Trophoblast cell (in vitro differentiated cells and primary cell): ENCODE data around the gene MPP3.

Experiments
- DNase-seq, 2 donors: peaks; one replicate each; pipeline ENCODE4 v3.0.0-alpha.2; 2016
- H2AFZ ChIP-seq: 2 replicates; pipeline ENCODE4 v1.6.1; 2013; ENCODE audit warnings: low read length, moderate library complexity, mild to moderate bottlenecking; ENCODE audit not compliant: insufficient read depth, poor library complexity
- H2AK5ac ChIP-seq: 2 replicates; pipeline ENCODE4 v1.6.1; 2013; ENCODE audit warnings: mild to moderate bottlenecking, low read length
- H2BK120ac ChIP-seq: 2 replicates; pipeline ENCODE4 v1.6.1; 2013; ENCODE audit warnings: low read length, mild to moderate bottlenecking, moderate library complexity; ENCODE audit not compliant: insufficient read depth, poor library complexity
- H2BK12ac ChIP-seq: 2 replicates; pipeline ENCODE4 v1.6.1; 2013; ENCODE audit warnings: mild to moderate bottlenecking, low read length, moderate library complexity
- H2BK5ac ChIP-seq: 2 replicates; pipeline ENCODE4 v1.6.1; 2013; ENCODE audit warnings: low read length, low read depth, moderate library complexity, mild to moderate bottlenecking; ENCODE audit not compliant: poor library complexity
- H3K14ac ChIP-seq: 2 replicates; pipeline ENCODE4 v1.6.1; 2013; ENCODE audit warnings: mild to moderate bottlenecking, low read length
- H3K18ac ChIP-seq: 2 replicates; pipeline ENCODE4 v1.6.1; 2013; ENCODE audit warnings: mild to moderate bottlenecking, low read length
- H3K23ac ChIP-seq: 2 replicates; pipeline ENCODE4 v1.6.1; 2013; ENCODE audit warnings: low read length
- H3K27ac ChIP-seq: 2 replicates; pipeline ENCODE4 v1.5.1; 2013; ENCODE audit warnings: low read depth, mild to moderate bottlenecking, inconsistent platforms, low read length, moderate library complexity
- H3K27me3 ChIP-seq: 2 replicates; pipeline ENCODE4 v1.6.1; 2013; ENCODE audit warnings: inconsistent platforms, mild to moderate bottlenecking, low read length, moderate library complexity; ENCODE audit not compliant: insufficient read depth
- H3K36me3 ChIP-seq, 2 experiments: 1 replicate in 1 of 2; 2 replicates in 1 of 2; pipeline ENCODE4 v1.6.1; 2013; ENCODE audit warnings: low read length in 2 of 2, mild to moderate bottlenecking in 2 of 2, moderate library complexity in 1 of 2; ENCODE audit not compliant: insufficient read depth in 2 of 2, control insufficient read depth in 1 of 2
- H3K4ac ChIP-seq: 2 replicates; pipeline ENCODE4 v1.6.1; 2013; ENCODE audit warnings: low read depth, mild to moderate bottlenecking, low read length, moderate library complexity
- H3K4me1 ChIP-seq, 2 experiments: 1 replicate in 1 of 2; 2 replicates in 1 of 2; pipeline ENCODE4 v1.6.1; 2013; ENCODE audit warnings: low read length in 2 of 2, mild to moderate bottlenecking in 2 of 2, moderate library complexity in 1 of 2; ENCODE audit not compliant: insufficient read depth in 2 of 2, control insufficient read depth in 1 of 2
- H3K4me2 ChIP-seq: 2 replicates; pipeline ENCODE4 v1.6.1; 2013; ENCODE audit warnings: inconsistent platforms, mild to moderate bottlenecking, low read length, moderate library complexity
- H3K4me3 ChIP-seq: 2 replicates; pipeline ENCODE4 v1.5.1; 2013; ENCODE audit warnings: mild to moderate bottlenecking, low read depth, low read length, inconsistent platforms
- H3K79me1 ChIP-seq: one replicate; pipeline ENCODE4 v1.6.1; 2013; ENCODE audit warnings: low read length
- H3K79me2 ChIP-seq: 2 replicates; pipeline ENCODE4 v1.6.1; 2013; ENCODE audit warnings: low read length, mild to moderate bottlenecking; ENCODE audit not compliant: control insufficient read depth, insufficient read depth, poor library complexity
- H3K9ac ChIP-seq: 2 replicates; pipeline ENCODE4 v1.6.1; 2013; ENCODE audit warnings: mild to moderate bottlenecking, low read length
- H3K9me3 ChIP-seq: 2 replicates; pipeline ENCODE4 v1.6.1; 2013; ENCODE audit warnings: low read depth, mild to moderate bottlenecking, control low read depth, inconsistent platforms, low read length; ENCODE audit not compliant: insufficient read depth
- H4K12ac ChIP-seq: 2 replicates; pipeline ENCODE4 v1.6.1; 2013; ENCODE audit warnings: low read depth, mild to moderate bottlenecking, low read length, moderate library complexity
- H4K8ac ChIP-seq: 2 replicates; pipeline ENCODE4 v1.6.1; 2013; ENCODE audit warnings: low read depth, mild to moderate bottlenecking, low read length, moderate library complexity
- H4K91ac ChIP-seq: one replicate; pipeline ENCODE4 v1.6.1; 2013; ENCODE audit warnings: low read depth, mild to moderate bottlenecking, low read length, moderate library complexity
- WGBS: extraction: QIAGEN DNeasy Blood & Tissue Kit; methylation state at CpG from one replicate; pipeline ENCODE4 v1.1.7; 2013; ENCODE audit warnings: missing lambda C conversion rate; ENCODE audit not compliant: insufficient read length, insufficient coverage; ENCODE audit errors: extremely low coverage; 5-methylcytosine and 5-hydroxymethylcytosine counted together

MPP3 gene

DNA sequence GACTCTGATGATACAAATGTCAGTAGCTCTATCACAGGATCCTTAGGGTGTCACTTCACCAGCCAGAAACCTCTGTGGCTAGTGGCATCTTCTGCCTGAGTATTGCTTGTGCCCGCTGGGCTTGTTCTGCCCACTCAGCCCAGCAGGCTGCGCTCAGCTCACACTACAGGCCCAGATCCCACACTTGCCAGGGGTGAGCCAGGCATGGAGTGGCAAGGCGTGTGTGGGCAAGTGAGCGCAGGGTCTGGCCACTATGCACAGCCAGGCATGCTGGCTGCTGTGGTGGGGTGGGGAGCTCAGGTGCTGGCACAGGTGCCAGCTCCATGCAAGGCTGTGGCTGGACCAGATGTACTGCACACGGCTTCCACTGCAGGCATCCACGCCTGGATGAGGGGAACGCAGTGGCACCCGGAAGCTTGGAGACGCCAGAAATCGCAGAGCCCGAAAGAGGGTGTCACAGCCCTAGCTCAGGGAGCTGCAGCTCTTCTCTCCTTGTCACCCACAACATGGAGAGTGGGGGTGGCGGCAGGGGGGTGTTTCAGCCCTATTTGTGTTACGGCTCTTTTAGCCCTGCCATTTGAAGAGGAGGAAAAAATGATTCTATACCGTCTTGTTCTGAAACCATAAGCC, 42.5 kb downstream of the MPP3 start:
- no peaks in the 10 kb centered on the region for H3K36me3 ChIP-seq
- no peaks in the 10 kb centered on the region for H3K4me1 ChIP-seq
- H3K14ac ChIP-seq = no peak overlapping the region
- no peak overlapping the region for H3K9ac ChIP-seq
- no peak overlapping the region for H3K23ac ChIP-seq
- no peak overlapping the region for H2AFZ ChIP-seq
- H3K4me3 ChIP-seq = no peak overlapping the region
- no peak overlapping the region for H2BK5ac ChIP-seq
- H4K91ac ChIP-seq = no peak overlapping the region
- no peaks in the 10 kb centered on the region for H3K79me2 ChIP-seq
- no peak overlapping the region for H4K12ac ChIP-seq
- H3K9me3 ChIP-seq = no peaks in the 10 kb centered on the region
- H2BK120ac ChIP-seq = no peak overlapping the region
- H3K4ac ChIP-seq = no peak overlapping the region
- no peak overlapping the region for H2AK5ac ChIP-seq
- H3K4me2 ChIP-seq = no peak overlapping the region
- H2BK12ac ChIP-seq = no peak overlapping the region
- H3K27me3 ChIP-seq = no peaks in the 10 kb centered on the region
- no CpG with 5 or more reads among the region's 14 CpGs for WGBS
- no peak overlapping the region for H4K8ac ChIP-seq
- no peak for DNase-seq
- H3K79me1 ChIP-seq = no peaks in the 10 kb centered on the region
- no peak overlapping the region for H3K27ac ChIP-seq
- no peak overlapping the region for H3K18ac ChIP-seq

DNA sequence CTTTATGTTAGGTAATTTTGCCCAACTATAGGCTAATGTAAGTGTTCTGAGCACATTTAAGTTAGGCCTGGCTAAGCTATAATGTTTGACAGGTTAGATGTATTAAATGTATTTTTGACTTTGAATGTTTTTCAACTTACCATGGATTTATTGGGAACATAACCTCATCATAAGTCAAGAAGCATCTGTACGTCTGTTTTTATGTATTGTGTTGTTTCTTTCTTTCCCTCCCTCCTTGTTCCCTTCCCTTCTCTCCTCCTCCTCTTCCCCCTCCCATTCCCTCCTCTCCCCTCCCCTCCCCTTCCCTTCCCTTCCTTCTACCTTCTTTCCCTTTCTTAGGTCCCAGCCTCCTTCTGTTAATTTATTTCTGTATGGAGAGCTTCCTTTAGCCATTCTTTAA, 43.5 kb downstream of the MPP3 start:
- Histone ChIP-seq H3K27ac (no peak overlapping the region), H3K27me3 (no peaks in the 10 kb centered on the region), H4K8ac (no peak overlapping the region), H3K23ac (no peak overlapping the region), H3K4me1 (no peaks in the 10 kb centered on the region), H4K12ac (no peak overlapping the region), H3K4me3 (no peak overlapping the region), H3K36me3 (no peaks in the 10 kb centered on the region), H3K14ac (no peak overlapping the region), H2AK5ac (no peak overlapping the region), H3K9ac (no peak overlapping the region), H3K4me2 (no peak overlapping the region), H3K79me2 (no peaks in the 10 kb centered on the region), H4K91ac (no peak overlapping the region), H2BK5ac (no peak overlapping the region), H3K9me3 (no peaks in the 10 kb centered on the region), H2BK120ac (no peak overlapping the region), H3K18ac (no peak overlapping the region), H3K79me1 (no peaks in the 10 kb centered on the region), H3K4ac (no peak overlapping the region), H2BK12ac (no peak overlapping the region), H2AFZ (no peak overlapping the region)
- no CpG with 5 or more reads among the region's 1 CpG for WGBS
- no peak for DNase-seq

DNA sequence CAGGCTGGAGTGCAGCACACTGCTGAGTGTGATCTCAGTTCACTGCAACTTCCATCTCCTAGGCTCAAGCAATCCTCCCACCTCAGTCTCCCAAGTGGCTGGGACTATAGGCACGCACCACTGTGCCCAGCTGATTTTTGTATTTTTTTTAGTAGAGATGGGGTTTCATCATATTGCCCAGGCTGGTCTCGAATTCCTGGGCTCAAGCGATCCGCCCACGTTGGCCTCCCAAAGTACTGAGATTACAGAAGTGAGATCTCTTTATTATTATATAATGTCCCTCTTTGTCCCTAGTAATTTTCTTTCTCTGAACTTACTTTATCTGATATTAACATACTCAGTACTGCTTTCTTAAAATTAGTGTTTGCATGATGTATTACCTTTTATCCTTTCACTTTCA, 44.4 kb downstream of the MPP3 start:
- Histone ChIP-seq H2BK12ac (no peak overlapping the region), H2BK5ac (no peak overlapping the region), H4K8ac (no peak overlapping the region), H3K4me1 (no peaks in the 10 kb centered on the region), H3K9me3 (no peaks in the 10 kb centered on the region), H2AK5ac (no peak overlapping the region), H3K27ac (no peak overlapping the region), H3K79me2 (no peaks in the 10 kb centered on the region), H3K4me2 (no peak overlapping the region), H3K14ac (no peak overlapping the region), H3K79me1 (no peaks in the 10 kb centered on the region), H3K9ac (no peak overlapping the region), H4K91ac (no peak overlapping the region), H3K36me3 (no peaks in the 10 kb centered on the region), H3K4ac (no peak overlapping the region), H4K12ac (no peak overlapping the region), H3K27me3 (no peaks in the 10 kb centered on the region), H2AFZ (no peak overlapping the region), H3K4me3 (no peak overlapping the region), H3K23ac (no peak overlapping the region), H3K18ac (no peak overlapping the region), H2BK120ac (no peak overlapping the region)
- no peak for DNase-seq
- WGBS = no CpG with 5 or more reads among the region's 5 CpGs

DNA sequence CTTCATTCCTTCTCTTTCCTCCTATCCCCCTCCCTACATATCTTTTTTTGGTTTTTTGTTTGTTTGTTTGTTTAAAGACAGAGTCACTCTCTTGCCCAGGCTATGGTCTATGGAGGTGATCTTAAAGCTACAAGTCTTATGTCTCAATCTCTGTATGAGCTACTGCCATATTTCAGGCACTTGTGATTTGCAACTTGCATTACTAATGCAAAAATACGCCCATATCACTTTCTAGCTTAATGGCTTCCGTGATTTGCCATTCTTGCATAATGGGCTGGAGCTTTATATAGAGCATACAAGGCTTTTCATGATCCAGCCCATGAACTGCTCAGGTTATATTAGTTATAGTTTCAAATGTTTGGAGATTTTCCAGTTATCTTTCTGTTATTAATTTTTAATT, 45.2 kb downstream of the MPP3 start:
- H2AK5ac ChIP-seq = no peak overlapping the region
- H3K79me1 ChIP-seq = no peaks in the 10 kb centered on the region
- H3K4ac ChIP-seq = no peak overlapping the region
- no peak overlapping the region for H3K23ac ChIP-seq
- H3K27ac ChIP-seq = no peak overlapping the region
- H3K27me3 ChIP-seq = no peaks in the 10 kb centered on the region
- no peak overlapping the region for H2BK5ac ChIP-seq
- H3K79me2 ChIP-seq = no peaks in the 10 kb centered on the region
- H3K36me3 ChIP-seq = no peaks in the 10 kb centered on the region
- no peak overlapping the region for H2AFZ ChIP-seq
- H3K4me2 ChIP-seq = no peak overlapping the region
- no peak overlapping the region for H4K12ac ChIP-seq
- no peaks in the 10 kb centered on the region for H3K9me3 ChIP-seq
- H3K18ac ChIP-seq = no peak overlapping the region
- H4K8ac ChIP-seq = no peak overlapping the region
- no peaks in the 10 kb centered on the region for H3K4me1 ChIP-seq
- no peak overlapping the region for H2BK12ac ChIP-seq
- no peak overlapping the region for H3K9ac ChIP-seq
- no CpG with 5 or more reads among the region's 2 CpGs for WGBS
- no peak overlapping the region for H4K91ac ChIP-seq
- no peak overlapping the region for H3K14ac ChIP-seq
- no peak overlapping the region for H2BK120ac ChIP-seq
- no peak for DNase-seq
- H3K4me3 ChIP-seq = no peak overlapping the region
